Measurements from ENCODE around the gene SORBS1. TPM values are rescaled to one million over a fixed set of nuclear protein-coding genes. Genes with fewer than 3 reads are reported as not detected.
A peak's percentile ranks its signal among the peaks of the same experiment; 100 is the strongest.

Gene SORBS1
- total RNA-seq, 2 experiments from 2014 or later: 0.57 to 3.1 TPM

DNA sequence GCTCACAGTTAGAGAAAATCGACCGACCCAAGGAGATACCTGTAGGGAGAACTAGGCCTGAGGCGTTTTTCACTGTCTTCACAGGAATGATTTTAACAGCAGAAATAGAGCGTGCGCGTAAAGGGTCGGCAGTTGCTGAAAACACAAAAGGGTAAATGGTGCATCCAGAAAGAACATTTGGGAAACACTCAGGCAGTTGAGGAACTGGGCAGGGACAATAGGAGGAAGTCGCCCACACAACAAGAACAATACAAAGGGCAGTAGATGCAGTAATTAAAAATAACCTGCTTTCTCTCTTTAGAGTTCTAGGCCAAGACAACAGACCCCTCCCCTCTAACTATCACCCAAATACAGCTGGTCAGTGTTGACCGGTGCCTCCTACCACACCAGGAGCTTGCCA is 126.6 kb downstream of the SORBS1 start:
- Histone ChIP-seq H3K27ac (ENCODE audit: low read depth, low read length, poor library complexity, severe bottlenecking) (no peak overlapping the region), H3K4me3 (ENCODE audit: low read depth, low read length, poor library complexity, severe bottlenecking) (no peak overlapping the region), H3K4me1 (ENCODE audit: insufficient read depth, low read length, poor library complexity, severe bottlenecking) (no peaks in the 10 kb centered on the region), H2AFZ (ENCODE audit: low read length) (no peak overlapping the region), H3K9me3 (ENCODE audit: low read length) (no peaks in the 10 kb centered on the region), H3K9me2 (ENCODE audit: insufficient read depth, low read length) (no peaks in the 10 kb centered on the region), H4K20me1 (ENCODE audit: insufficient read depth, low read length) (no peaks in the 10 kb centered on the region), H3K36me3 (ENCODE audit: insufficient read depth, low read length) (no peaks in the 10 kb centered on the region), H3K4me2 (ENCODE audit: low read length) (no peak overlapping the region), H3K79me2 (ENCODE audit: insufficient read depth, low read depth, low read length) (no peaks in the 10 kb centered on the region)
- ChIA-PET POLR2A (no interaction called here), CTCF (ENCODE audit: unreplicated experiment) (no interaction called here)
- DNase-seq (ENCODE audit: low spot score): no peak
- BruUV-seq (replicated peaks): no TSS peak
- intact Hi-C loops (cut with micrococcal nuclease; ENCODE audit: unreplicated experiment): loop anchor here (5.0 kb wide), 2 partner anchors 62 to 433 kb away; no protein-coding TSS in a partner anchor
- no peak for TF ChIP-seq EZH2phosphoT487 (IDR thresholded peaks at IDR 0.05; ENCODE audit: borderline replicate concordance, low read depth, low read length)
- TF ChIP-seq, protein P1, sequence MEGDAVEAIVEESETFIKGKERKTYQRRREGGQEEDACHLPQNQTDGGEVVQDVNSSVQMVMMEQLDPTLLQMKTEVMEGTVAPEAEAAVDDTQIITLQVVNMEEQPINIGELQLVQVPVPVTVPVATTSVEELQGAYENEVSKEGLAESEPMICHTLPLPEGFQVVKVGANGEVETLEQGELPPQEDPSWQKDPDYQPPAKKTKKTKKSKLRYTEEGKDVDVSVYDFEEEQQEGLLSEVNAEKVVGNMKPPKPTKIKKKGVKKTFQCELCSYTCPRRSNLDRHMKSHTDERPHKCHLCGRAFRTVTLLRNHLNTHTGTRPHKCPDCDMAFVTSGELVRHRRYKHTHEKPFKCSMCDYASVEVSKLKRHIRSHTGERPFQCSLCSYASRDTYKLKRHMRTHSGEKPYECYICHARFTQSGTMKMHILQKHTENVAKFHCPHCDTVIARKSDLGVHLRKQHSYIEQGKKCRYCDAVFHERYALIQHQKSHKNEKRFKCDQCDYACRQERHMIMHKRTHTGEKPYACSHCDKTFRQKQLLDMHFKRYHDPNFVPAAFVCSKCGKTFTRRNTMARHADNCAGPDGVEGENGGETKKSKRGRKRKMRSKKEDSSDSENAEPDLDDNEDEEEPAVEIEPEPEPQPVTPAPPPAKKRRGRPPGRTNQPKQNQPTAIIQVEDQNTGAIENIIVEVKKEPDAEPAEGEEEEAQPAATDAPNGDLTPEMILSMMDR (conservative IDR thresholded peaks at IDR 0.05; ENCODE audit: low read length): no peak

DNA sequence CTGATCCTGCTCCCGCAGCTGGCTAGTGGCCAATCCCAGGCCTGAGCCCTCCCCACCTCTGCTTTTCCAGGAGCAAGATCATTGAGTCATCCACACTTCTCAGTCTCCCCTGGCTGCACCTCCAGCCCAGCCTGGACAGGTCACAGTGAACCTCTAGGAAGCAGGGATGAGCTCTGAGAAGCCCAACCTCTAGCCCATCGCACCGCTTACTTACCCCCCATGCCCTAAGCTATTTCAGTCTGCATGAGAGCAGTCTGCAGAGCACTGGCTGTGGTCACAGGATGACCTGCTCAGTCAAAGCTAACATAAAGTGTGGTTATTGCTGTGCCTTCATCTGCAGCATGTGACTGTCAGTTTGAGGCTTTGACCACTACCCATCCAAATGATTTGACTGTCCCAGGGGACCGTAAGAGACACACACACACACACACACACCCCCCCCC is 129.2 kb downstream of the SORBS1 start:
- ChIA-PET POLR2A (interaction anchor here (0.6 to 0.7 kb wide), 2 partner anchors 8 to 1434 kb away, joined by 4 read pairs; no protein-coding TSS in a partner anchor), CTCF (ENCODE audit: unreplicated experiment) (interaction anchor here (0.6 kb wide), 1 partner anchor 9 kb away, joined by 4 read pairs; no protein-coding TSS in a partner anchor)
- H3K4me1 ChIP-seq (ENCODE audit: insufficient read depth, low read length, poor library complexity, severe bottlenecking): no peaks in the 10 kb centered on the region
- H3K4me3 ChIP-seq (ENCODE audit: low read depth, low read length, poor library complexity, severe bottlenecking): no peak overlapping the region
- no peak overlapping the region for H2AFZ ChIP-seq (ENCODE audit: low read length)
- BruUV-seq (replicated peaks): no TSS peak
- no peaks in the 10 kb centered on the region for H3K36me3 ChIP-seq (ENCODE audit: insufficient read depth, low read length)
- no peak overlapping the region for H3K4me2 ChIP-seq (ENCODE audit: low read length)
- H3K9me3 ChIP-seq (ENCODE audit: low read length): no peaks in the 10 kb centered on the region
- no peaks in the 10 kb centered on the region for H3K9me2 ChIP-seq (ENCODE audit: insufficient read depth, low read length)
- intact Hi-C loops (cut with micrococcal nuclease; ENCODE audit: unreplicated experiment): loop anchor here (5.0 kb wide), 2 partner anchors 60 to 435 kb away; no protein-coding TSS in a partner anchor
- DNase-seq (ENCODE audit: low spot score): no peak
- no peak overlapping the region for H3K27ac ChIP-seq (ENCODE audit: low read depth, low read length, poor library complexity, severe bottlenecking)
- TF ChIP-seq, protein P1 (conservative IDR thresholded peaks at IDR 0.05; ENCODE audit: low read length): no peak
- TF ChIP-seq EZH2phosphoT487 (IDR thresholded peaks at IDR 0.05; ENCODE audit: borderline replicate concordance, low read depth, low read length): no peak
- H3K79me2 ChIP-seq (ENCODE audit: insufficient read depth, low read depth, low read length): no peaks in the 10 kb centered on the region
- no peaks in the 10 kb centered on the region for H4K20me1 ChIP-seq (ENCODE audit: insufficient read depth, low read length)

DNA sequence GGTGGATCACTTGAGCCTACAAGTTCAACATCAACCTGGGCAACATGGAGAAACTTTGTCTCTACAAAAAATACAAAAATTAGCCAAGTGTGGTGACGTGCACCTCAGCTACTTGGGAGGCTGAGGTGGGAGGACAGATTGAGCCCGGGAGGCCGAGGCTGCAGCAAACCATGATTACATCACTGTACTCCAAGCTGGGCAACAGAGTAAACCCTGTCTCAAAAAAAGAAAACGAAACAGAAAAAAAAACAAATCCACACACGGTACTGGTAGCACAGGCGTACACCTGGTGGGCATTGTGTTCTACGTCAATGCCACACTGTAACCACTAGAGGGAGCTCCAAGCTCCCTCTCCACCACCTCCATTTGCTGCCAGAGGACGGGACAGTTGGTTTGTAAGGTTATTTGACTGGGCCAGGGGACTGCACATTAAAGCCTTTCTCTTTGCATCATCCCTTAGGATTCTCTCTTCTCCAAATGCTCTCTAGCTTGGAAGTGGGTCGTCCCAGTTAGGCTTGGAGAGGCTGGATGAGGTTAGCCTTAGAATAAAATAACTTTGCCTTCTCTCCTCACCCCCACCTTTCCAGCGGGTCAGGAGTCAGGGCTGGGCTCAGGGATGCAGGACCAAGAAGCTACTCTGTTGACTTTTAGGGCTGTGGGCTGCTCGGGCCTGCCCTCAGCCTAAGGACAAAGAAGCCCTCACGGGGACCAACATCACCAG is 130.8 kb downstream of the SORBS1 start:
- intact Hi-C loops (cut with micrococcal nuclease; ENCODE audit: unreplicated experiment): loop anchor here (1.0 to 5.0 kb wide), 4 partner anchors 58 to 558 kb away; no protein-coding TSS in a partner anchor
- no peak overlapping the region for H3K4me2 ChIP-seq (ENCODE audit: low read length)
- H3K36me3 ChIP-seq (ENCODE audit: insufficient read depth, low read length): no peaks in the 10 kb centered on the region
- ChIA-PET POLR2A (interaction anchor here (0.6 to 1.8 kb wide), 6 partner anchors 8 to 256 kb away, joined by 3 to 4 read pairs (median 3); no protein-coding TSS in a partner anchor), CTCF (ENCODE audit: unreplicated experiment) (interaction anchor here (0.5 to 1.4 kb wide), 2 partner anchors 12 to 61 kb away, joined by 3 to 5 read pairs; no protein-coding TSS in a partner anchor)
- no peaks in the 10 kb centered on the region for H3K9me2 ChIP-seq (ENCODE audit: insufficient read depth, low read length)
- no peak overlapping the region; the same call in 1 of the 2 replicates for H2AFZ ChIP-seq (ENCODE audit: low read length)
- peak; percentile 66 for DNase-seq (ENCODE audit: low spot score)
- H3K4me1 ChIP-seq (ENCODE audit: insufficient read depth, low read length, poor library complexity, severe bottlenecking): no peaks in the 10 kb centered on the region
- H4K20me1 ChIP-seq (ENCODE audit: insufficient read depth, low read length): no peaks in the 10 kb centered on the region
- no peak for TF ChIP-seq EZH2phosphoT487 (IDR thresholded peaks at IDR 0.05; ENCODE audit: borderline replicate concordance, low read depth, low read length)
- TF ChIP-seq, protein P1 (conservative IDR thresholded peaks at IDR 0.05; ENCODE audit: low read length): peak; percentile 93
- no TSS peak for BruUV-seq (replicated peaks)
- no peaks in the 10 kb centered on the region for H3K79me2 ChIP-seq (ENCODE audit: insufficient read depth, low read depth, low read length)
- no peak overlapping the region for H3K4me3 ChIP-seq (ENCODE audit: low read depth, low read length, poor library complexity, severe bottlenecking)
- no peak overlapping the region for H3K27ac ChIP-seq (ENCODE audit: low read depth, low read length, poor library complexity, severe bottlenecking)
- H3K9me3 ChIP-seq (ENCODE audit: low read length): no peaks in the 10 kb centered on the region
